Left ventricle myocardium superior (tissue), 1 donor: ENCODE measurements around the gene ANKEF1. TPM values are rescaled to one million over a fixed set of nuclear protein-coding genes. Genes with fewer than 3 reads are reported as not detected.
"Not testable (repeated sequence)": the region's sequence is repeated elsewhere in the genome, so short reads cannot be mapped to it uniquely, and the experiment has no call there.

Source experiments
- ATAC-seq: fragments of 200-7000 bp; cut with Tn5 transposase; one replicate; pipeline ENCODE4 v1.9.1; 2020; ENCODE audit warnings: mild to moderate bottlenecking, moderate library complexity
- DNase-seq: peaks from one replicate; pipeline ENCODE4 v3.0.0-alpha.2; 2020
- intact Hi-C: fragments of 100-400 bp; cut with micrococcal nuclease; formaldehyde crosslinking; loops from one replicate; pipeline ENCODE4 v1.11.0; 2022
- total RNA-seq: library from RNA; stranded (reverse); fragmentation: NEBNext Ultra II Directional; extraction: Animal tissue kit (Norgen Biotek cat#: 25700); gene quantifications from one replicate; pipeline ENCODE4 v1.2.1, GENCODE V29; 2021
- donor health status: DM: no; HTN: yes; CAD: no; lungs with severe emphysema.

The ANKEF1 gene
- total RNA-seq, 1 donor from 2014 or later, result 1.3 TPM

DNA sequence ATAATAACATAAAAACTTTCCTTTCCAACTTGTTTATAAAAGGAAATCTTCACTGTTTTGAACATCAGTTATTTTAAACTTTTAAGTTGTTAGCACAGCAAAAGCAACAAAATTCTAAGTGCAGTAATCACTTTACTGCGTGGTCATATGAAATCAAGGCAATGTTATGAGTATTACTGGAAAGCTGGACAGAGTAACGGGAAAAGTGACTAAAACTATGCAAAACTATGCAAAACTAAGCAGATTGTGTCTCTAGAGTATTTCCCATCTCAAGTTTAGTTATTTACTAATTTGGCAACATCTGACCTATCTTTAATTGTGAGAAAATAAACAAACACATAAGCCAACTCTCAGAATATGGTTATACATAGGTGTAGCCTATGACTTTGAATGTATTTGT, 10.9 kb upstream of the ANKEF1 start:
- no peak for ATAC-seq
- intact Hi-C loops, result no loop called here
- DNase-seq, result no peak

DNA sequence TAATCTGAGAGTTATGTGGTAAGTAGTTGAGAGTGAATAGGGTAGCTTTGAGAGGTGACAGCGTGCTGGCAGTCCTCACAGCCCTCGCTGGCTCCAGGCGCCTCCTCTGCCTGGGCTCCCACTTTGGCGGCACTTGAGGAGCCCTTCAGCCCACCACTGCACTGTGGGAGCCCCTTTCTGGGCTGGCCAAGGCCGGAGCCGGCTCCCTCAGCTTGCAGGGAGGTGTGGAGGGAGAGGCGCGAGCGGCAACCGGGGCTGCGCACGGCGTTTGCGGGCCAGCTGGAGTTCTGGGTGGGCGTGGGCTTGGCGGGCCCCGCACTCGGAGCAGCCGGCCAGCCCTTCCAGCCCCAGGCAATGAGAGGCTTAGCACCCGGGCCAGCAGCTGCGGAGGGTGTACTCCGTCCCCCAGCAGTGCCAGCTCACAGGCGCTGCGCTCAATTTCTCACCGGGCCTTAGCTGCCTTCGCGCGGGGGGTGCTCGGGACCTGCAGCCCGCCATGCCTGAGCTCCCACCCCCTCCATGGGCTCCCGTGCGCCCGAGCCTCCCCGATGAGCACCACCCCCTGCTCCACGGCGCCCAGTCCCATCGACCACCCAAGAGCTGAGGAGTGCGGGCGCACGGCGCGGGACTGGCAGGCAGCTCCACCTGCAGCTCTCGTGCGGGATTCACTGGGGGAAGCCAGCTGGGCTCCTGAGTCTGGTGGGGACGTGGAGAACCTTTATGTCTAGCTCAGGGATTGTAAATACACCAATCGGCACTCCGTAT, 3.2 kb upstream of the ANKEF1 start:
- DNase-seq, ATAC-seq, intact Hi-C loops: not testable (repeated sequence)

DNA sequence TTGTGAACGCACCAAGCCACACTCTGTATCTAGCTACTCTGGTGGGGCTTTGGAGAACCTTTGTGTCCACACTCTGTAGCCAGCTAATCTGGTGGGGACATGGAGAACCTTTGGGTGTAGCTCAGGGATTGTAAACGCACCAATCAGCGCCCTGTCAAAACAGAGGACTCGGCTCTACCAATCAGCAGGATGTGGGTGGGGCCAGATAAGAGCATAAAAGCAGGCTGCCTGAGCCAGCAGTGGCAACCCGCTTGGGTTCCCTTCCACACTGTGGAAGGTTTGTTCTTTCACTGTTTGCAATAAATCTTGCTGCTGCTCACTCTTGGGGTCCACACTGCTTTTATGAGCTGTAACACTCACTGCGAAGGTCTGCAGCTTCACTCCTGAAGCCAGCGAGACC, 2.5 kb upstream of the ANKEF1 start:
- ATAC-seq, intact Hi-C loops, DNase-seq: not testable (repeated sequence)

DNA sequence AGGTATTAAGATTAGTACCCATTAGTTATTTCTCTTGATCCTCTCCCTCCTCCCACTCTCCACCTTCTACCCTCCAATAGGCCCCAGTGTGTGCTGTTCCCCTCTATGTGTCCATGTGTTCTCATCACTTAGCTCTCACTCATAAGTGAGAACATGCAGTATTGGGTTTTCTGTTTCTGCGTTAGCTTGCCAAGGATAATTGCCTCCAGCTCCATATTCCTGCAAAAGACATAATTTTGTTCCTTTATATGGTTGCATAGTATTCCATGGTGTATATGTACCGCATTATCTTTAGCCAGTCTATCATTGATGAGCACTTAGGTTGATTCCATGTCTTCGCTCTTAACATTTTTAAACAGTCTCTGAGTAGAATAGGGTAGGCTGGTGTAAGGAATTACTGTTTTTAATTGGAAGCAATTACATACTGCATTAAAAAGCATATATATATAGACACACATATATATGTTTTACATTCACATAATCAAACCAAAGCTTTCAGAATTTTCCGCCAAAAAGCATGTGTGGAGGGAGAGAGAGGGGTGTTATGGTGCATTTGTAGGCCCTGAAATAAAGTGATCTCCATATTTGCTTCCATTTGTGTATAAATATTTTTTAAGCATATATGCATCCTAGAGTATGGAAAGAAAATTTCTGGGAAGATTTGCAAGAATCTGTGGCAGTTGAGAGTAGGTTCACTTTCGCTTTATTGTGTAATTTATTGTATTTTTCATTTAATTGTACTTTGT, 709 bp upstream of the ANKEF1 start:
- DNase-seq, result no peak
- intact Hi-C loops, result no loop called here
- ATAC-seq, result no peak

DNA sequence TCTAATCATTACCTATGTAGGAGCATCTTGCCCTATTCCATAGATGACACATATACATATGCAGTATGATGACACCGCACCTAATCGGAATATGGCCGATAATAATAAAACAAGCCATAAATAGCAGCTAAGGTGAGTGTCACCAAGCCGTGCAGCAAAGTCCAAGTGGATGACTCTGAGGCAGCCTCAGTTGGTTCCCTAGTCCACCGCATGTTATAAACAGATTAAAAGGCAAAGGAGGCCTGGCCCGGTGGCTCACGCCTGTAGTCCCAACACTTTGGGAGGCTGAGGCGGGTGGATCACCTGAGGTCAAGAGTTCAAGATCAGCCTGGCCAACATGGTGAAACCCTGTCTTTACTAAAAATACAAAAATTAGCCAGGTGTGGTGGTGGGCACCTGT, 1.5 kb downstream of the ANKEF1 start:
- intact Hi-C loops, DNase-seq, ATAC-seq: not testable (repeated sequence)

DNA sequence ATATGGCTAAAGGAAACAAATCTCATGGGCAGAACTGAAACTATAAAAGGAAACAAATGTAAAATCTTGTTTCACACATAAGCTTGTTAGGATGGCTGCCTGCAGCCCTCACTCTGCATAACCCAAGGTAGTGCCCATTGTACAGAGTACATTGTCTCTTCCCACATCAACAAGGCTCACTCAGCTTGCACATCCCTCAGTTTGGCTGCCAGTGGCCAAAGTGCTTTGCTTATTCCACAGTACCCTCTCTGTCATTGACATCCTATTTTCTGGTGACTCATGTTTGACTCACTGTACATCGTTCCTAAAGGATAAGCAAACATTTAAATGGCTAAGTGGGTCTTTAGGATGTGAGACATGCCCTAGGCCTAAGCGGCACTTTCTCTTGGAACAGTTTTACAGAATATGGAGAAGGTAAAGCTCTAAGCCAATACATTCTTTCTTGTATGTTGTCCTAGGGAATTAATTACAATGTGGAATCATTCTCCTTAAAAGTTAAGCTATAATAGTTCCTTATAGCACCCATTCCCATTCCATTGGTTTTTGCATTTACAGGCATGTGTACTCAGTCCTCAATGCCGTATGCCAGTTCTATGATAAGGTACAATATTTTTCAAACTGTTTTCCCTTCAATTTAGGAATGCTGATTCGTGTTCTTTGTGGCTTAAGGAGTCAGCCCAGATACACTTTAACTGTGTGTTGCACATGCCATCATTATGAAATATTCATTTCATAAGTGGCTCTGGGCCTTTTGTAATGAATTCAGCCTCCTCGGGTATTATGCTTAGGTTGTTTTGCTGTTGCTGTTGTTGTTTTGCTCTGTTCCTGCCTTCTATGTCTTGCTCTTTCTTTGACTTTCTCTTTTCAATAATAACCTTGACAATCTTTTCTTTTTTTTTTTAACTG, 5.5 kb downstream of the ANKEF1 start:
- no peak for ATAC-seq
- no peak for DNase-seq
- intact Hi-C loops, result no loop called here

DNA sequence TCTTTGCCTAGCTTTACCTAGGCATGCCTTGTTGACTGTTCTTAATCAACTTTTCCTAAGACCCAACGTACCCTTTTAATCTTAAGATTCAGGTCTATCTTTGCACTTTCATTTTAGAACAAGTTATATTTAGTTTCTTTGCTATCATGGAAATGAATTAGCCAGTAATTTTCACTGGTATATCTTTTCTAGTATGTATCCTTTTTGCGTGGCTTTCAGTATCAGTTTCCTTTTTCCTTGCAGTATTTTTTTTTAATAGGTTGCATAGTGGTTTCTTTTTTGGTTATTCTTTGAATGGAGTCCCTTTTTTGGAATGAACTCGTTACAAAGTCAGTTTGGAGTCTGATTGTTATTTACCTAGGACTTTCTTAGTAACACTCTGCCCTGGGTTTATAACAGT, 7.3 kb downstream of the ANKEF1 start:
- ATAC-seq, result no peak
- no peak for DNase-seq
- intact Hi-C loops, result no loop called here

DNA sequence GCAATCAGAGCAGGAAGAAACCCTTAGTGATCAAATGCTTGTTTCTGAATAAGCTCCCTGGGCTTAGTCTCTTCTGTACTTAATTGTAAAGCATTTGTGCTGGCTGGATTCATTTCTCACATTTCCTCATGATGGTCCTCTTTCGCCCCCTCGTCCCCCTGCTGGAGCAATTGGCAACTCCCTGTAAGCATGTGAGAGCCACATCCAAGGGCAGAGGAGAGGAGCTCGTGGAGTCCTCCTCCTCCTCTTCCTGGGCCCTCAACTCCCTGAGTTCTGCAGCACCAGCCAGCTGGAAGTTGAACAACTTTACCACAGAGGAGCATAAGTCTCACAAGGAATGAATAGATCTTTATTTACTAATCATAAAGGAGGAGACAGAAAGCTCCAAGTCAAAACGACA, 12.6 kb downstream of the ANKEF1 start:
- DNase-seq (no peak), ATAC-seq (no peak)
- intact Hi-C loops, result no loop called here

DNA sequence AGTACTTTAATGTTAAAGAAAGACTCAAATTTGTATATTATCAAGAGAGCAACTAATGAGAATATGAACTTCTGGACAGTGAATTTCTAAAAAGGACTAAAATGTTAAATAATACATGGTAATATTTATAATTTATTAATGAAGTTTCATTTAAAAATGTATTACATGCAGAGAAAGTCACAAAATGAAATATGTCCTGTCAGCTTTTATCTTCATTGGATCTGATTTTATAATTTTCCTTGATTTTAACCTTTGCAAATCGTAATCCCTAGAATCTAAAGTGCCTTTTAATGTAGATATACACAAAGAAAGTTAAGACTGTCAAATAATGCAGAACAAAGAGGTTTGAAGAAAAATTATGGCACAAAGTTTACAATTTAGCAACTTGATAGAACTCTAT, 16.4 kb downstream of the ANKEF1 start:
- DNase-seq, result no peak
- intact Hi-C loops, result no loop called here
- ATAC-seq, result no peak

DNA sequence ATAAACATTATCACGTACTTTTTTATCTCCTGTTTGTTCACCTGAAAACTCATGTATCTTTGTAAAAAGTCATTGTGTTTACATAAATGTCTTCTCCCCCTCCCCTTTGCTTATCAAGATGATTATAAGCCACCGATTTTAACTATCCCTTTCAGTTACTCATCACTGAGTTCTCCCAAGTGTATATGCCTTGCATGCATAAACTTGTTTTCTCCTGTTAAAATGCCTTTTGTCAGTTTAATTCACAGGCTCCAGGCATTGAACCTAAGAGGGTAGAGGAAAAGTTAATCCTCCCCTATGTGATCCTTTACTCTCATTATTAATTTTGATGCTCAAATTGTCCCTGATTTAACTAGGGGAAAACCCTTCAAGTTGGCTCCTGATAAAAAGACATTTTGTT, 24.2 kb downstream of the ANKEF1 start:
- intact Hi-C loops, result no loop called here
- ATAC-seq (no peak), DNase-seq (no peak)

DNA sequence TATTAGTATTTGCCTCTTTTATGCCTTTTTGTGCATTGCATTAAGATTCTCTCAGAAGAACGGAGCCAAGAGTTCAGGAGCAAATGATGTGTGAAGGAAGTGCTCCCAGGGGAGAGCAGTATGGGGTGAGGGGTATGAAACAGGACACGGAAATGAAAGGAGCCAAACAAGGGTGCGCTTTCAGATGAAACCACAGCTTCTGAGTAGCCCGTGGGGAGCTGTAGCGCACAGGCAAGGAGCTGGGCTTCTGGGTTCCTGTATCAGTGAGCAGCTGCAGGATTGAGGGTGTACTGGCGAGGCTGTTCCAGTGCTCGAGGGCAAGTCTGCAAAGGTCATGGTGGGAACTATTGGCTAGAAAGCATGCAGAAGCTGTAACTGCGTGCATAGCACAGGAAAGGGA, 25.4 kb downstream of the ANKEF1 start:
- ATAC-seq (no peak), DNase-seq (no peak)
- intact Hi-C loops, result no loop called here

DNA sequence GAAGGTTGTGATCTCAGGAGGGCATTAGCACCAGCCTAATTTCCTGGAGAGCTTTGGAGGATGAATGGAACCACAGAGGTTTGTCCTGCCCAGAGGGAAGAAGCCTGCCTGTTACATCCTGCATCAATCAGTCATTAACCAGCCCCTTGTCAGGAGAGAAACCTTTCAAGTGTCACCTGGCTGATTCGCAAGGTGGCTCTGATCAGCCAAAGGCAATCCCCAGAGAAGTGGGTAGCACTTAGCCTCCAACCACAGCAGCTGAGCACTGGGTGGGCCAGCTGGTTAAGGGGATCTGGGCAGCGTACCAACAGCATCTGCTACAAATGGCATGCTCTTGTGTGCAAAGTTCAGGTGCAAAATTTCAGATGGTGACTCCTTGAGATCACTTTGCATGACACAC, 26.9 kb downstream of the ANKEF1 start:
- ATAC-seq, result no peak
- intact Hi-C loops, result no loop called here

DNA sequence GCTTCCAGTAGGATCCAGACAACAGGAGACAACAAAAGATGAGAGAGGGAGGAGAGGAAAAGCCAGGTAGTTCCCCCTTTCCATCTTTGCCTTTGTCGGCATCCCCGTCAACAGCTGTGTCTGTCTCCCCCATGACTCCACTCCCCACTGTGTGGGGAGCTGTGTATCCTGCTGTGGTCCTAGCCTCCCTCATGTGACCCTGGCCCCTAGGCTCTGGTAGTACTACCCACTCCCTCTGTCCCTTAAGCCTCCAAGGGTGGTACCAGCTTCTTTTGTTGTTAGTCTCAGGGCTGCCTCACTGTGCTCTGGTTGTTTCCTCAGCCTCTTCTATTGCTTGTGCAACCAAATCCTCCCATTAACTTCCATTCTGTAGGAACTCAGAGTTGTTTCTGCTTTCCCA, 28.7 kb downstream of the ANKEF1 start:
- no peak for ATAC-seq
- intact Hi-C loops, result no loop called here

More for the DNA sequence above, 26.9 kb downstream of the ANKEF1 start:
- DNase-seq, result no peak

DNA sequence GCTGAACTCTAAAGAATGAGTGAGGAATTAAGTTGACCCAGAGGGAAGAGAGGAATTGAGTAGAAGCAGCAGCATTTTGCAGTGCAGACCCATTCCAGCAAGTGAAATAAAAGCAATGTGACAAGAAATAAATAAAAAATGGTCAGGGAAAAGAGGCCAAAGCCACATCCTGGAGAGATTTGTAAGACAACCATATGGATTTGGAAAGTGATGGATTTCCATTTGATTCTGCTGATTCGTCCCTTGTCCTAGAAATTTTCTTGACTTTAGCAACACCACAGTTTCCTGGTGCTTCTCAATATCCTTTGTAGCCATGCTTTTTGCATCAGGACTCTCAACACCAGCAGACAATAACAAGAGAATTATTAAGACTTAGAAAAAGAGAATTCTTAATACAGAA, 29.8 kb downstream of the ANKEF1 start:
- no peak for ATAC-seq
- no peak for DNase-seq
- intact Hi-C loops, result no loop called here

More for the DNA sequence above, 28.7 kb downstream of the ANKEF1 start:
- DNase-seq, result no peak

DNA sequence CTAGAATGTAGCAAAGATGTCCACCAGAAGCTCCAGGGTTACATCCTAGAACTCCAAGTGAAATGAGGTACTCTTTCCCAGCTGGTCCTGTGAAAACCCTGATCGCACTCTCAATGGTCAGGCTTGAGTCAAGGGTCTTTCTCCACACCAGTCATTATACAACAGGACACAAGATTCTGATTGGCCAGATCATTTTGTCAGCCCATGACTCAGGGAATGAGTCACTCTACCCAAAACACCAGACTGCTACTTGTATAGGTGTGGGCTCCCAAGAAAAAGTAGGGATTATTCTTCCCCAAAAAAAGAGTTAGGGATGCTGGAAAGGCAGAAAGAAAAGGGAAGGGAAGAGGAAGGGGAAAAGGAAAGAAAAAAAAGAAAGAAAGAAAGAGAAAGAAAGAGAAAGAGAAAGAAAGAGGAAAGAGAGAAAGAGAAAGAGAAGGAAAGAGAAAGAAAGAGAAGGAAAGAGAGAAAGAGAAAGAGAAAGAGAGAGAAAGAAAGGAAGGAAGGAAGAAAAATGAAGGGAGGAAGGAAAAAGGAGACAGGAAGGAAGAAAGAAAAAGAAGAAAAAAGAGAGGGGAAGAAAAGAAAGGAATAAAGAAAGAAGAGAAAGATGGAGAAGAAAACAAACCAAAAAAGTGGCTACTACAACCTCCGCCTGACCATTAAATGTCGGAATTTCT, 30.5 kb downstream of the ANKEF1 start:
- no peak for ATAC-seq
- intact Hi-C loops, result no loop called here
- DNase-seq, result no peak

DNA sequence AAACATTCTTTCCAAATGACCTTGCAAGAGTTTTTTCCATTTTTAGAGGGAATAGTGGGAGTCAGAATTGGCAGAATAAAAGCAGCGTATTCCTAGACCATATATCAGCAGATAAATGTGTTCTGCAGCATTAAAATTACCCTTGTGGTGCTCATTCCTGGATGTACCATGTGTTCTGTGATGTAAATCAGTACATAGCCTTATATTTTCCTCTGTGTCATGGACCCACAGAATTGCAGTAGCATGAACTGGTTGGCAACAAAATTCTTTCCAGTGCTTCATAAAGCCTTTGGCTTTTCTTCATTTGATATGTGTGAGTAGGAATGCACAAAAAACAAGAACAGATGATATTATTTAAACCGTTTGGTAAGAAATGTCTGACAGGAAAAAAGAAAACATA, 32.5 kb downstream of the ANKEF1 start:
- DNase-seq (no peak), ATAC-seq (no peak)
- intact Hi-C loops, result no loop called here

DNA sequence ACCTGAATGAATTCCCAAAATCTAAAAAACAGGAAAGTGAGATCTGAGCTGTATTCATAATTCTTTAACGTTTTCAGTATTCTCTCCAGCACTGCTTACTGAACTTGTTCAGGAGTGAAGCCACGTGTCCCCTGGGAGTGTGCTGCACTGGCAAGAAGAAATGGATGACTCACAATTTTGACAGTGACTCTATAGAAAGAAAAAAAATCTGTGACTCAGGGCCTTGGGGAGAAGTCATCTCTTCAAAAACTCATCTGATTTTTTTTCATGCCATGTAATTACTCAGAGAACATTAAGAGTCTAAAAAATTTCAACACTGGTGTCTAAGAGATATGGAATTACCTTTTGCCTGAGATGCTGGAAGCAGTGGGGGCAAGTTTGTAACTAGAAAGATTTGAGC, 39.7 kb downstream of the ANKEF1 start:
- ATAC-seq, result no peak
- DNase-seq, result peak; percentile 29
- intact Hi-C loops, result no loop called here

DNA sequence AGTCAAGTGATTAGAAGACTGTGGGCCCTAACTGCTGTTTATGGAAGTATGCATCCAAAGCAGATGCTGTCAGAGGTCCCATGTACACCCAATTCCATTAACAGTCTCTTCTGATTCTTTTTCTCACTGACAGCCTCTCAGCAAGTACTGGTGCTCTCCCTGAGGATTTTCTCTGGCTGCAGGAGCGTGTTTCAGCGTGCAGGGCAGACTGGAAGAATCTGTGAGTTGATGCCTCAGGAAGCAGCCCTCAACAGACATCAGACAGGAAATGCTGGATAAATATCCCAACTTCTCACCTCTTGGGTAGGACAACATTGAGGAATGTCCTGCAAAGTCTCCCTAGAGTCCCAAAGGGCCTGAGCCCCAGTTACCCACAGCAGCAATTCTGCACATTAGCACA, 40.8 kb downstream of the ANKEF1 start:
- intact Hi-C loops, result no loop called here
- DNase-seq, result no peak
- no peak for ATAC-seq
